GM12878 (cell line): ENCODE measurements around the gene MMRN2. TPM values are rescaled to one million over a fixed set of nuclear protein-coding genes. Genes with fewer than 3 reads are reported as not detected.

Experiments used
- NKRF ChIP-seq: fragments of 450-650 bp; conservative IDR thresholded peaks from 2 replicates; pipeline ENCODE4 v1.6.1; 2017; ENCODE audit warnings: mild to moderate bottlenecking, moderate library complexity
- RAD21 ChIP-seq: IDR thresholded peaks from 2 replicates; pipeline ENCODE4 v1.6.1; 2011; ENCODE audit warnings: mild to moderate bottlenecking, low read depth, low read length, moderate library complexity; ENCODE audit not compliant: insufficient read depth
- SMAD1 ChIP-seq: fragments of 450-650 bp; IDR thresholded peaks from 2 replicates; pipeline ENCODE4 v1.6.1; 2018; ENCODE audit warnings: mild to moderate bottlenecking, low read depth; ENCODE audit not compliant: partially characterized antibody
- polyA plus RNA-seq, 11 experiments: library from polyadenylated mRNA; depleted of rRNA in 4 of 11; unstranded in 6 of 11; stranded (reverse) in 5 of 11; fragments of >200 nt; fragmentation: Nextera tagmentation in 4 of 11; fragmentation: Illumina TruSeq in 1 of 11; extraction: Ambion mirVana in 4 of 11; extraction: Trizol in 1 of 11; gene quantifications; 1 replicate in 1 of 11; 2 replicates in 10 of 11; pipeline versions ENCODE4 v1.2.1 to v1.2.3, GENCODE V29; 2011 to 2016; ENCODE audit warnings: inconsistent platforms in 2 of 11, missing spikeins in 2 of 11, low read depth in 1 of 11
- total RNA-seq, 4 experiments: library from RNA; depleted of rRNA in 3 of 4; stranded (reverse); fragments of >200 nt in 3 of 4; fragmentation: Illumina TruSeq in 1 of 4; extraction: Trizol in 1 of 4; gene quantifications; 2 replicates each; pipeline versions ENCODE4 v1.2.1 to v1.2.3, GENCODE V29; 2013 to 2021
- TF ChIP-seq, protein P1 (sequence below): fragments of 450-650 bp; IDR thresholded peaks from 2 replicates; pipeline ENCODE4 v1.6.1; 2018; ENCODE audit warnings: mild to moderate bottlenecking, low read depth, moderate library complexity; ENCODE audit not compliant: partially characterized antibody

MMRN2 gene
- total and polyA plus RNA-seq, 10 of the 15 experiments (the other 5 are each of a cell fraction or from before 2014, with no cell fraction given) = 0.09 to 1.0 (median 0.54) TPM; not detected in 3

DNA sequence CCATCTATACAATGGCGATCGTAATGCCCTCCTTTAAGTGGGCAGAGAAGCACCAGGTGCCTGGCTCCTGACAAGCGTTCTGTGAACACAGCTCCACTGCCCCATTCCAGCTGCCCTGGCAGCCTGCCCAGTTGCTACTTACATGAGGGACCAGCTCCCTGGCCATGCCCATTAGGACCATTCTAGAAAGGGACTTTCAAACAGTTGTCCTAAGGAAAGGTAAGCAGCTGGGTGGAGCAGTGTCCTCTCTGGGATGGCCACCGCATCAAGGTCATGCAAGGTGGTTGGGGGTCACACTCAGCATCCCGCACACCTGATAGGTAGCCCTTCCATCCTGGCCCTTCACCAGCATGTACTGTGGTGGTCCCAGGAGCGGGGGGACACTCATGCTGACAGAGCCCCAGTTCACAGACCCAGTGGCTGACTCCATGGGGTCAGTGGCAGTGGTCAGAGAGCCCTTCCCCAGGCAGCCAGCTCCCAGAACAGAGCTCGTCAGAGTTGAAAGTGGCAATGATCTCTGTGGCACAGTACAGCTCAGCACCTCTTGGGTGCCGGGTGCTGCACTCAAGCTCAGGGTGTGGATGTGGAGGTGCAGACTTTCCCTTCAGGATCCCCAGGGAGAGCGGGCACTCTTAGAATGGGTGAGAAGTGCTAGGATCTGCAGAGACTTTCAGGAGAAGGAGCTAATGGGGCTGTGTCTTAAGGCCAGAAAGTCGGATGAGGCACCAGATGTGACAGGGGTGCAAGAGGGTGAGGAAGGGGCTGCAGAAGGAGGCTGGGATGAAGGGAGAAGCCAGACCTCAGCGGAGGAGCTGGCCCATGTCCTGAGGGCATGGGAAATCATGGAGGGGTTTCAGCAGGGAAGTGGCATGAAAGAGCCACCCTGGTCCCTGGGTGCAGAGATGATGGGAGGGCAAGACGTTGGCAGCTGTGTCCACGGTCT, 10.9 kb downstream of the MMRN2 start (continued):
- TF ChIP-seq, protein P1, sequence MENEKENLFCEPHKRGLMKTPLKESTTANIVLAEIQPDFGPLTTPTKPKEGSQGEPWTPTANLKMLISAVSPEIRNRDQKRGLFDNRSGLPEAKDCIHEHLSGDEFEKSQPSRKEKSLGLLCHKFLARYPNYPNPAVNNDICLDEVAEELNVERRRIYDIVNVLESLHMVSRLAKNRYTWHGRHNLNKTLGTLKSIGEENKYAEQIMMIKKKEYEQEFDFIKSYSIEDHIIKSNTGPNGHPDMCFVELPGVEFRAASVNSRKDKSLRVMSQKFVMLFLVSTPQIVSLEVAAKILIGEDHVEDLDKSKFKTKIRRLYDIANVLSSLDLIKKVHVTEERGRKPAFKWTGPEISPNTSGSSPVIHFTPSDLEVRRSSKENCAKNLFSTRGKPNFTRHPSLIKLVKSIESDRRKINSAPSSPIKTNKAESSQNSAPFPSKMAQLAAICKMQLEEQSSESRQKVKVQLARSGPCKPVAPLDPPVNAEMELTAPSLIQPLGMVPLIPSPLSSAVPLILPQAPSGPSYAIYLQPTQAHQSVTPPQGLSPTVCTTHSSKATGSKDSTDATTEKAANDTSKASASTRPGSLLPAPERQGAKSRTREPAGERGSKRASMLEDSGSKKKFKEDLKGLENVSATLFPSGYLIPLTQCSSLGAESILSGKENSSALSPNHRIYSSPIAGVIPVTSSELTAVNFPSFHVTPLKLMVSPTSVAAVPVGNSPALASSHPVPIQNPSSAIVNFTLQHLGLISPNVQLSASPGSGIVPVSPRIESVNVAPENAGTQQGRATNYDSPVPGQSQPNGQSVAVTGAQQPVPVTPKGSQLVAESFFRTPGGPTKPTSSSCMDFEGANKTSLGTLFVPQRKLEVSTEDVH = no peak
- TF ChIP-seq NKRF (no peak), RAD21 (no peak), SMAD1 (no peak)
